Measurements from ENCODE around the gene ABHD8.

ABHD8 gene

GRCh38 chr19:17318966-17319365 is 15.7 kb upstream of the ABHD8 start:
- Histone ChIP-seq H3K36me3 (peaks cover 36% of the 10 kb centered on the region), H3K4me1 (no peaks in the 10 kb centered on the region), H3K4me3 (ENCODE audit: low read depth, low read length) (no peak overlapping the region), H3K27me3 (no peaks in the 10 kb centered on the region), H3K9me3 (no peaks in the 10 kb centered on the region)
- DNase-seq, result no peak
- TF ChIP-seq CTCF (IDR thresholded peaks at IDR 0.05; ENCODE audit: low read depth, low read length), result no peak

GRCh38 chr19:17314007-17314593 is 10.9 kb upstream of the ABHD8 start:
- Histone ChIP-seq H3K36me3 (peaks cover 20% of the 10 kb centered on the region), H3K4me1 (no peaks in the 10 kb centered on the region), H3K27me3 (no peaks in the 10 kb centered on the region), H3K9me3 (no peaks in the 10 kb centered on the region), H3K4me3 (ENCODE audit: low read depth, low read length) (no peak overlapping the region)
- DNase-seq, result no peak
- TF ChIP-seq CTCF (IDR thresholded peaks at IDR 0.05; ENCODE audit: low read depth, low read length), result no peak

GRCh38 chr19:17312189-17313113 is 9.2 kb upstream of the ABHD8 start:
- DNase-seq, result no peak
- Histone ChIP-seq H3K27me3 (no peaks in the 10 kb centered on the region), H3K36me3 (peaks cover 18% of the 10 kb centered on the region), H3K4me1 (no peaks in the 10 kb centered on the region), H3K4me3 (ENCODE audit: low read depth, low read length) (no peak overlapping the region), H3K9me3 (no peaks in the 10 kb centered on the region)
- TF ChIP-seq CTCF (IDR thresholded peaks at IDR 0.05; ENCODE audit: low read depth, low read length), result no peak

GRCh38 chr19:17311455-17312188 is 8.4 kb upstream of the ABHD8 start:
- H3K36me3 ChIP-seq, result peaks cover 18% of the 10 kb centered on the region
- H3K4me1 ChIP-seq, result no peaks in the 10 kb centered on the region
- no peaks in the 10 kb centered on the region for H3K27me3 ChIP-seq
- no peak overlapping the region for H3K4me3 ChIP-seq (ENCODE audit: low read depth, low read length)
- DNase-seq, result no peak
- H3K9me3 ChIP-seq, result no peaks in the 10 kb centered on the region
- TF ChIP-seq CTCF (IDR thresholded peaks at IDR 0.05; ENCODE audit: low read depth, low read length), result no peak

- no peak for DNase-seq
- no peaks in the 10 kb centered on the region for H3K27me3 ChIP-seq
- no peaks in the 10 kb centered on the region for H3K4me1 ChIP-seq
- TF ChIP-seq CTCF (IDR thresholded peaks at IDR 0.05; ENCODE audit: low read depth, low read length), result no peak
- peak overlapping the region; percentile 88 for H3K4me3 ChIP-seq (ENCODE audit: low read depth, low read length)
- no peaks in the 10 kb centered on the region for H3K9me3 ChIP-seq
- H3K36me3 ChIP-seq, result peaks cover 11% of the 10 kb centered on the region
These were observed 6.8 kb upstream of the ABHD8 start for GRCh38 chr19:17309965-17310461.
